ENCODE results near the gene SPRYD7.

DNA sequence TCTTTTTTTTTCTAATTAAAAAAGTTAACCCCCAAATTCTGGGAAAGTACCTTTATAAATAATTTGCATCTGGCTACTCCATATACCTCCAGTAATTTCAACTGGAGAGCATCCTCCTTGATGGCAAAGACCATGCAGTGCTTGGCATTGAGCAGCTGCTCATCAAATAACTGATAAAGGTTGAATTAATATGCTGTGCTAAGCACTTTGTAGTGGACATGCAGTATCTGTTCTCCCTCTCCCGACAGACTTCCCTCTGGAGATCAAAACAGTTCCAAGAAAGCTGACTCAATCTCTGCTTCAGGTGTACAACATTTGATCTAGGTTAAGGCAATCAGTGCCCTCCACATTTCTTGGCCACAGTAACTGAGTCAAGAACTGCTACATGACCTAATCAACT, 3.3 kb downstream of the SPRYD7 start:
- TF ChIP-seq CTCF (IDR thresholded peaks at IDR 0.05; ENCODE audit: insufficient read depth, low read depth, low read length) = no peak
- no peak for TF ChIP-seq EZH2 (IDR thresholded peaks at IDR 0.05; ENCODE audit: insufficient read depth, low read length)

All from astrocyte (in vitro differentiated cells and primary cell).